ENCODE results near the gene C2orf92.

DNA sequence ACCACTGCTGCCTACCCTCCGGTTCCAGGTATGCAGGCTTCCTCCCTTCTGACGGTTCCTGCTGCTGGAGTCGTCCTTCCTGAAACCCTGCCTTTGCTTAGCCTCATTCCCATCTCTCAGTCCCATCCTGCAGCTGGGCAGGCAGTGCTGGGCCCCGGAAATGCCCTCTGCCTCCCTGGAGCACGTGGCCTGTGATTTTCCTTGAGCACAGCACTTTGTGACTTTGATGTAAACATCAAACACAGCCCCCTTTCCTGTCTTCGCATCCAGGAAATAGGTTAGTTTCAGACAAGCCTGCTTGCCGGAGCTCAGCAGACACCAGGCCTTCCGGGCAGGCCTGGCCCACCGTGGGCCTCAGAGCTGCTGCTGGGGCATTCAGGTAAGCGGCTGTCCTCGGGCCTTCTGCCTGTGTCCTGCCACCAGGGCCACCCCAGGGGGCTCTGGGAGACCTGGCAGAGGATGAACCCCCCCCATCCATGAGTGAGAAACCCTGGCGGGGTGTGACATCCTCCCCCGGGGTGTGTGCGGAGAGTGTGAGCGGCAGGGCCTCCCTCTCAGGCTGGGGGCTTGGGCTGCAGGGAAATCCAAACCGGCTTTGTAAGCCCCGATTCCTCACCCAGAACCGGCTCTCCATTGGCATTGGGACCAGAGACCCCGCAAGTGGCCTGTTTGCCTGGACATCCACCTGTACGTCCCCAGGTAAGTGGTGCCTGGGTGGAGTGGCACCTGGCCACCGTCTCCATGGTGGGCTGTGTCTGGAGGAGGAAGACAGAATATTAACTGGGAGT is 44.0 kb downstream of the C2orf92 start, which contains the start of gene ZAP70:
- TF ChIP-seq, protein P1, sequence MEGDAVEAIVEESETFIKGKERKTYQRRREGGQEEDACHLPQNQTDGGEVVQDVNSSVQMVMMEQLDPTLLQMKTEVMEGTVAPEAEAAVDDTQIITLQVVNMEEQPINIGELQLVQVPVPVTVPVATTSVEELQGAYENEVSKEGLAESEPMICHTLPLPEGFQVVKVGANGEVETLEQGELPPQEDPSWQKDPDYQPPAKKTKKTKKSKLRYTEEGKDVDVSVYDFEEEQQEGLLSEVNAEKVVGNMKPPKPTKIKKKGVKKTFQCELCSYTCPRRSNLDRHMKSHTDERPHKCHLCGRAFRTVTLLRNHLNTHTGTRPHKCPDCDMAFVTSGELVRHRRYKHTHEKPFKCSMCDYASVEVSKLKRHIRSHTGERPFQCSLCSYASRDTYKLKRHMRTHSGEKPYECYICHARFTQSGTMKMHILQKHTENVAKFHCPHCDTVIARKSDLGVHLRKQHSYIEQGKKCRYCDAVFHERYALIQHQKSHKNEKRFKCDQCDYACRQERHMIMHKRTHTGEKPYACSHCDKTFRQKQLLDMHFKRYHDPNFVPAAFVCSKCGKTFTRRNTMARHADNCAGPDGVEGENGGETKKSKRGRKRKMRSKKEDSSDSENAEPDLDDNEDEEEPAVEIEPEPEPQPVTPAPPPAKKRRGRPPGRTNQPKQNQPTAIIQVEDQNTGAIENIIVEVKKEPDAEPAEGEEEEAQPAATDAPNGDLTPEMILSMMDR (IDR thresholded peaks at IDR 0.05), result no peak
- no peak for TF ChIP-seq EP300 (IDR thresholded peaks at IDR 0.05)
- peak in 1 of 4 donors; percentile 48 for TF ChIP-seq POLR2A (IDR thresholded peaks at IDR 0.05)
- TF ChIP-seq POLR2AphosphoS5 (IDR thresholded peaks at IDR 0.05), result peak in 1 of 2 donors; percentile 11
